ENCODE data around the gene UGT1A8. TPM values are rescaled to one million over a fixed set of nuclear protein-coding genes. Genes with fewer than 3 reads are reported as not detected.

Gene UGT1A8
- total RNA-seq, 1 experiment from 2014 or later: not detected

GRCh38 chr2:233584210-233584609 lies 33.2 kb upstream of the UGT1A8 start:
- no peak overlapping the region for H3K9ac ChIP-seq (ENCODE audit: low read length)
- no peak overlapping the region for H3K4me3 ChIP-seq (replicated peaks in 1 of 2; ENCODE audit: low read depth in 1 of 2, low read length in 2 of 2)
- CTCF ChIA-PET: no interaction called here
- intact Hi-C loops (cut with micrococcal nuclease): no loop called here
- no peaks in the 10 kb centered on the region for H4K20me1 ChIP-seq (ENCODE audit: insufficient read depth)
- H3K36me3 ChIP-seq (ENCODE audit: control insufficient read depth in 1 of 2, insufficient read depth in 2 of 2, low read length in 2 of 2): no peaks in the 10 kb centered on the region
- no peak overlapping the region for H3K27ac ChIP-seq (ENCODE audit: low read depth, low read length)
- H3K79me2 ChIP-seq (ENCODE audit: insufficient read depth, low read length): no peaks in the 10 kb centered on the region
- H3K27me3 ChIP-seq (ENCODE audit: insufficient read depth, low read length): no peaks in the 10 kb centered on the region
- POLR2A ChIA-PET: no interaction called here
- H3K9me2 ChIP-seq (ENCODE audit: insufficient read depth): no peaks in the 10 kb centered on the region
- TF ChIP-seq YY1 (IDR thresholded peaks at IDR 0.05; ENCODE audit: extremely low read depth, insufficient replicate concordance, low read depth, low read length) (no peak), EZH2 (IDR thresholded peaks at IDR 0.05) (no peak), EZH2phosphoT487 (IDR thresholded peaks at IDR 0.05; ENCODE audit: borderline replicate concordance) (no peak), CTCF (IDR thresholded peaks at IDR 0.05 in 2 of 3, conservative IDR thresholded peaks at IDR 0.05 in 1 of 3; ENCODE audit: borderline replicate concordance in 1 of 3, insufficient read depth in 1 of 3, low read depth in 2 of 3, low read length in 2 of 3) (no peak), SRF (IDR thresholded peaks at IDR 0.05; ENCODE audit: low read depth) (no peak), POLR2A (IDR thresholded peaks at IDR 0.05; ENCODE audit: borderline replicate concordance, extremely low read depth, insufficient read depth, insufficient read length) (no peak), TCF7L2 (IDR thresholded peaks at IDR 0.05; ENCODE audit: borderline replicate concordance, extremely low read depth, insufficient read depth, insufficient read length) (no peak)
- H3K4me2 ChIP-seq (ENCODE audit: low read length): no peak overlapping the region
- no peak for DNase-seq (ENCODE audit: low read depth, low spot score)
- BruUV-seq (replicated peaks): no TSS peak
- H2AFZ ChIP-seq (ENCODE audit: low read depth, low read length, poor library complexity, severe bottlenecking): no peak overlapping the region
- H3K4me1 ChIP-seq (ENCODE audit: control insufficient read depth in 1 of 2, insufficient read depth in 2 of 2, low read length in 2 of 2): no peaks in the 10 kb centered on the region
- ATAC-seq: no peak
- H3K9me3 ChIP-seq (ENCODE audit: control insufficient read depth in 1 of 2, insufficient read depth in 1 of 2, low read depth in 1 of 2, low read length in 2 of 2): no peaks in the 10 kb centered on the region
- RAD21 ChIA-PET (ENCODE audit: low non-redundant PET in 1 of 2, low total read pairs in 2 of 2, uncharacterized antibody in 2 of 2, unreplicated experiment in 2 of 2): no interaction called here

DNA sequence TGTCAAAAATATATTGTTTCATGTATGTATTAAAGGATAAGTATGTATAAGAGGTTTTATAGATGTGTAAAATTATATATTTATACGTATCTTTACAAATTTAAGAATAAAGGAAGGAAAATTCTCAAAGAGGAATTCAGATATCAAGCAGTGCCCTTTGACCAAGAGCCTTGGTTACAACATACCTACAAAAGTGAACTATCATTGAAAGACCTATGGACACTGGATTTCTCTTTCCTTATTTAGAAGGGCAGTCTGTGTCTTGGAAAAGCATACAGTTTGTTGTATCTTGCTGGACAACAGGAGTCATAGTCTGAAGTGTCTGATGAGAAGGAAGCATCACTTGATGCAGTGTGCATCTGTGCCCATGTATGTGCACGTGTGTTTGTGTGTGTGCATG lies 29.0 kb upstream of the UGT1A8 start:
- Histone ChIP-seq H3K79me2 (ENCODE audit: insufficient read depth, low read length) (no peaks in the 10 kb centered on the region), H3K4me1 (ENCODE audit: control insufficient read depth in 1 of 2, insufficient read depth in 2 of 2, low read length in 2 of 2) (no peaks in the 10 kb centered on the region), H3K9me2 (ENCODE audit: insufficient read depth) (no peaks in the 10 kb centered on the region), H3K36me3 (ENCODE audit: control insufficient read depth in 1 of 2, insufficient read depth in 2 of 2, low read length in 2 of 2) (no peaks in the 10 kb centered on the region), H3K27me3 (ENCODE audit: insufficient read depth, low read length) (no peaks in the 10 kb centered on the region), H3K27ac (ENCODE audit: low read depth, low read length) (no peak overlapping the region), H3K4me3 (replicated peaks in 1 of 2; ENCODE audit: low read depth in 1 of 2, low read length in 2 of 2) (no peak overlapping the region), H3K9me3 (ENCODE audit: control insufficient read depth in 1 of 2, insufficient read depth in 1 of 2, low read depth in 1 of 2, low read length in 2 of 2) (no peaks in the 10 kb centered on the region), H3K9ac (ENCODE audit: low read length) (no peak overlapping the region), H3K4me2 (ENCODE audit: low read length) (no peak overlapping the region), H2AFZ (ENCODE audit: low read depth, low read length, poor library complexity, severe bottlenecking) (no peak overlapping the region), H4K20me1 (ENCODE audit: insufficient read depth) (no peaks in the 10 kb centered on the region)
- ATAC-seq (no peak), DNase-seq (ENCODE audit: low read depth, low spot score) (no peak)
- RAD21 ChIA-PET (ENCODE audit: low non-redundant PET in 1 of 2, low total read pairs in 2 of 2, uncharacterized antibody in 2 of 2, unreplicated experiment in 2 of 2): no interaction called here
- intact Hi-C loops (cut with micrococcal nuclease): no loop called here
- CTCF ChIA-PET: no interaction called here
- no TSS peak for BruUV-seq (replicated peaks)
- POLR2A ChIA-PET: no interaction called here
- TF ChIP-seq REST (IDR thresholded peaks at IDR 0.05; ENCODE audit: low read depth): no peak
- no peak for TF ChIP-seq EGR1 (IDR thresholded peaks at IDR 0.05; ENCODE audit: low read depth)
- no peak for TF ChIP-seq TCF7L2 (IDR thresholded peaks at IDR 0.05; ENCODE audit: borderline replicate concordance, extremely low read depth, insufficient read depth, insufficient read length)
- TF ChIP-seq ZFX (IDR thresholded peaks at IDR 0.05): no peak
- TF ChIP-seq SRF (IDR thresholded peaks at IDR 0.05; ENCODE audit: low read depth): no peak
- no peak for TF ChIP-seq ZNF274 (IDR thresholded peaks at IDR 0.05; ENCODE audit: low read depth, low read length)
- TF ChIP-seq EZH2 (IDR thresholded peaks at IDR 0.05): no peak
- no peak for TF ChIP-seq YY1 (IDR thresholded peaks at IDR 0.05; ENCODE audit: extremely low read depth, insufficient replicate concordance, low read depth, low read length)
- no peak for TF ChIP-seq ELF1 (IDR thresholded peaks at IDR 0.05; ENCODE audit: borderline replicate concordance, low read depth)
